HUES48 (cell line): ENCODE data around the gene MVB12B.

ENCODE experiments used
- H3K27ac ChIP-seq: one replicate; pipeline ENCODE4 v1.7.0; 2013; ENCODE audit warnings: low read depth, low read length, inconsistent platforms
- H3K27me3 ChIP-seq: 2 replicates; pipeline ENCODE4 v1.6.1; 2013; ENCODE audit warnings: mild to moderate bottlenecking, low read length; ENCODE audit not compliant: control insufficient read depth, insufficient read depth
- H3K36me3 ChIP-seq: 2 replicates; pipeline ENCODE4 v1.6.1; 2013; ENCODE audit warnings: low read length; ENCODE audit not compliant: control insufficient read depth, insufficient read depth
- H3K4me1 ChIP-seq: 2 replicates; pipeline ENCODE4 v1.6.1; 2013; ENCODE audit warnings: mild to moderate bottlenecking, low read length; ENCODE audit not compliant: control insufficient read depth, insufficient read depth
- H3K4me3 ChIP-seq: 2 replicates; pipeline ENCODE4 v1.5.1; 2013; ENCODE audit warnings: mild to moderate bottlenecking, low read depth, low read length
- H3K9ac ChIP-seq: 2 replicates; pipeline ENCODE4 v1.6.1; 2013; ENCODE audit warnings: mild to moderate bottlenecking, low read depth, low read length, moderate library complexity
- H3K9me3 ChIP-seq: 2 replicates; pipeline ENCODE4 v1.6.1; 2013; ENCODE audit warnings: low read length; ENCODE audit not compliant: control insufficient read depth, insufficient read depth

Gene MVB12B

DNA sequence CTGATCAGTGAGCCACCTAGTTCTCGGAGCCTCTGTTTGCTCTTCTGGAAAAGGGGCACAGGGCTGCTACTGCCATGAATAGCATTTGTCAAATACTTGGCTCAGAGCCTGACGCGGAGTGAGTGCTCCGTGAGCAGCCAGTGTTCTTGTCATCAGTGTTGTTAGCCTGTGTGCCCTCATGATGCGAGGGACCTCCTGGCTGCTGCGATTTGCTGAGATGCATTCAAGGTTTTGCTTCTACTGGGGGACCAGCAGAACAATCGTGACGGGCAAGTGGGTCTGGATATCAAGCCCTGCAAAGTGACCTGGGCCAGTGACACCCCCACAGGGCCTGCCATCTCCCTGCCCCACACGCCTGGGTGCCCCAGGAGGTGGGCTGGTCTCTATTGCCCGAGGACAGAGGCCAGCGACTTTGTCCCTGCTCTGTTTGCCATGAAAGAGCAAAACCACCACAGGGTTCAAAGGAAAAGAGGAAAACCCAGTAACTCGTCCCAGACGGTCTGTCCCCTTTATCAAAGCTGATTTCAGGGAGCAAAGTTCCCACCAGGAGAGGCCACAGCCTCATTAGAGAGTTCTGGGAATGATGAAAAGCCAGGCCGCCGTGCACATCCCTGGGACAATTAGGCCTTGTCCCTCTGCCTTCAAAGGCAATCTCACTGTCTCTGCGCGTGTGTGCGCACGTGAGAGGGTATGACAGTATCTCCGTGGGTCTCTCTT, 200.6 kb downstream of the MVB12B start:
- peaks cover 30% of the 10 kb centered on the region for H3K4me1 ChIP-seq
- H3K27ac ChIP-seq, result no peak overlapping the region
- H3K9ac ChIP-seq, result no peak overlapping the region
- no peaks in the 10 kb centered on the region for H3K9me3 ChIP-seq
- no peak overlapping the region for H3K4me3 ChIP-seq
- H3K27me3 ChIP-seq, result peaks cover 8% of the 10 kb centered on the region
- no peaks in the 10 kb centered on the region for H3K36me3 ChIP-seq

DNA sequence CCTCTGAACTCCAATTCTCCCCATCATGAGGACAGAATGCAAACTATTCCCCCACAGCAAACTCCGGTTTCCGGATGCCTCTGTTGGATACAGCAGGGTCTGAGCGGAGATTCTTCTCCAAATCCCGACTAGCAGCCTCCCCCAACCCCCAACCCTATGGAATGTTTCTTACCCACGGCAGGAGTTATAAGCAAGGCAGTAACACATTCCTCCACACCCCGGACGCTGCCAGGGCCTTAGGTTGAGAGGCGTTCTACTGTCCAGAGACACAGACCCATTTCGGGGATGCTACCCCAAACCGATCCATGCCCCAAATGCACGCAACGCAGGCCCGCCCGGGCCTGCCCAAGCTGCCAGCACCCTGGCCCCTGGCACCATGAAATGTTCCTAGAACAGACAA, 201.5 kb downstream of the MVB12B start:
- Histone ChIP-seq H3K27me3 (peaks cover 12% of the 10 kb centered on the region), H3K36me3 (no peaks in the 10 kb centered on the region)

DNA sequence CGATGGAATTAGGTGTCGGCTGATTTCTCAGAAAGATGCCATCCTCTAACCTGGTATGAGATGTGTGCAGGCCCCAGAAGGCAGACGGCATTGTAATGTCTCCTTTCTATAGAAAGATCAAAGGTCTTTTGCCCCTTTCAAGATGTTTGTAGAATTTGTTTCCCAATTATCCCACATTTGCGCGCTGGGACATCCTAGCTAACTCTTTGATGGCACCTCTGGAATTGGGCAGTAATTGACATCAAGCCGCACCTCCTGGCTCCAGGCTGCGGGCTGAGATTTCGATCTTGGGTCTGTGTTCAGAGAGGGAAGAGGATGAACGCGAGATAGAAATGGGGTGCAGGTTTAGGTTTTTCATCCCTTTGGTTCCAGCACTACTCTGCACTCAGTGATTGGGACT, 202.3 kb downstream of the MVB12B start:
- H3K4me1 ChIP-seq, result peaks cover 39% of the 10 kb centered on the region
- peaks cover 18% of the 10 kb centered on the region for H3K27me3 ChIP-seq
- no peak overlapping the region for H3K27ac ChIP-seq
- H3K4me3 ChIP-seq, result no peak overlapping the region
- no peak overlapping the region for H3K9ac ChIP-seq
- H3K36me3 ChIP-seq, result no peaks in the 10 kb centered on the region
- H3K9me3 ChIP-seq, result no peaks in the 10 kb centered on the region

More for the DNA sequence above, 201.5 kb downstream of the MVB12B start:
- no peak overlapping the region for H3K4me3 ChIP-seq
- H3K27ac ChIP-seq, result no peak overlapping the region
- H3K9me3 ChIP-seq, result no peaks in the 10 kb centered on the region
- peaks cover 33% of the 10 kb centered on the region for H3K4me1 ChIP-seq
- H3K9ac ChIP-seq, result no peak overlapping the region

DNA sequence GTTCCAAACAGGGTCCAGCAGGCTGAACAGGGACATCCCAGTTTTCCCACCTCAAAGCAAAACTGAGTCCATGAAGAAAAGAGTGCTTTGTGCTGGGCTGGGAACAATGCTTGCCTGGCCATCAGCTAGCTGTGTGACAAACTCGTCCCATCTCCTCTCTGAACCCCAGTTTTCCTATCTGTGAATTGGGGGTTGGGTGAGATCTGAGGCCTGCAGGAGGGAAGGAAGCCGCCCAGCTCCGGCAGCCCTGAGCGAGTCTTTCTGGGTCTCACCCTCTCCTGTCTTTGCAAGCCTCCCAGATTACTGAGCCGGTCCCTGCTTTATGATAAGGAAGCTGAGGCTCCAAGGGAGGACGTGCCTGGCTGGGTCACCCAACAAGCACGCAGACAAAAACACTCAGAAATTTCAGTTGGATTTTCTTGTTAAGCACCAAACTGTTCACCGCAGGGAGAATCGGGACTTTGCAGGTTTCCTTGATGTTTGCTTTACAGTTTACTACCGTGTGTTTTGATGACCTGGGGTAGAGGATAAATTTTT, 204.5 kb downstream of the MVB12B start:
- Histone ChIP-seq H3K4me1 (peaks cover 57% of the 10 kb centered on the region), H3K27ac (no peak overlapping the region)

DNA sequence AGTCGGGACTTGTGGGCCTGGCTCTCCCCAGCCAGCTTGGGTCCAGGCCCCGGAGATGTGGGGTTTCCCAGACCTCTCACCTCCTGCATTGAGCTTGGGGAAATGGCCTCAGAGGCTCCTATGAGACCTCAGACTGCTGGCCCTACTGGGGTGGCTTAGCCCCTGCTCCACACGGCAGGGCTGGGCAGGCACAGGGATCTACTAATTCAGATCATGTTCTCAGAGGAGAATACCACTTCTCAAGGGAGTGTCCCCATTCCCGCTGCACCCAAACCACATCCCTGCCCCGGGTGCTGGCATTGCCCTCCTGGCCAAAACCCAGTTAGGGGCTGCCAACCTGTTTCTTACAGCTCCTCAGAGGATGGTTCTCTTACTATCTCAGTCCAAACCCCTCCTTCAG, 205.0 kb downstream of the MVB12B start:
- Histone ChIP-seq H3K9me3 (no peaks in the 10 kb centered on the region), H3K36me3 (no peaks in the 10 kb centered on the region), H3K27ac (no peak overlapping the region), H3K27me3 (peaks cover 9% of the 10 kb centered on the region), H3K4me1 (peaks cover 58% of the 10 kb centered on the region), H3K4me3 (no peak overlapping the region), H3K9ac (no peak overlapping the region)

More for the DNA sequence above, 204.5 kb downstream of the MVB12B start:
- Histone ChIP-seq H3K36me3 (no peaks in the 10 kb centered on the region), H3K9me3 (no peaks in the 10 kb centered on the region), H3K9ac (no peak overlapping the region), H3K27me3 (peaks cover 9% of the 10 kb centered on the region), H3K4me3 (no peak overlapping the region)

DNA sequence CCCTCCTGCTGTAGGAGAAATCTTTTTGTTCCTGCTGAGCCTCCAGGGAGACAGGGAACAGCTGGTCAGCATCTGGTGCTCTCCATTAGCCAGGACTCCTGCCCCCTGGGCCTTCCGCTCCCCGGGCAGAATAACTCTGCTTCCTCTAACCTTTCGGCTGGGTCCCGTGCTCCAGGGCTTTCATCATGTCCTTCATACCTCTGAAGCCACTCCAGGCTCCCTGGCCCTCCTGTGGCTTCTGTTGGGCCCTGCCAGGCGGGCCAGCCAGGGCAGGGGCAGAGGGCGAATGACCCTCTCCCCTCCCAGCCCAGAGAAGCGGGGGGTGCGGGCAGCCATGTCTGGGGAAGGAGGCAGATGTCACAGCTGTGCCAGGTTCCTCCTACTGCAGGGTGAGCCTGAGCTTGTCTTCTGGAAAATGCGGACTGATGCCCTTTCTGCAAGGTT, 205.4 kb downstream of the MVB12B start:
- Histone ChIP-seq H3K4me1 (peaks cover 58% of the 10 kb centered on the region), H3K27ac (no peak overlapping the region), H3K4me3 (no peak overlapping the region), H3K27me3 (peaks cover 9% of the 10 kb centered on the region), H3K36me3 (no peaks in the 10 kb centered on the region), H3K9me3 (no peaks in the 10 kb centered on the region), H3K9ac (no peak overlapping the region)

DNA sequence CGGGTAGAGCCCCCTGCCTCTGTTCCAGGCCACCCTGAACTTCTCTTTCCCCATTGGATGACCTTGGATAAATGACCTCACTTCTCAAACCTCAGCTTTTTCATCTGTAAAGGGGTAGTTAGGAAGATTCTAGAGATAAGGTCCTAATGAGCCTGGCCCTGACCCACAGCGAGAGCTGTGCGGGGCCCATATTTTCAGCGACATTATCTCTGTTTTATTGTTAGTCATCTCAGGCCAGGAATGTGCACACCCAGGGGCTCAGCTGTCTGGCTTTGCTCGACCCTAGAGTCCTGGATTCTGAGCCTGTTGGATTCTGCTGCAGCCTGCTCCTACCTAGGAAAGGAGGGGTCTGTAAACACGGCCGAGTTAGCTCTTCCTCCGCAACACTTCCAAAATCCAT, 205.9 kb downstream of the MVB12B start:
- H3K9me3 ChIP-seq, result no peaks in the 10 kb centered on the region
- no peak overlapping the region for H3K4me3 ChIP-seq
- H3K4me1 ChIP-seq, result peaks cover 56% of the 10 kb centered on the region
- peaks cover 9% of the 10 kb centered on the region for H3K27me3 ChIP-seq
- H3K36me3 ChIP-seq, result no peaks in the 10 kb centered on the region
- no peak overlapping the region for H3K9ac ChIP-seq
- H3K27ac ChIP-seq, result no peak overlapping the region

DNA sequence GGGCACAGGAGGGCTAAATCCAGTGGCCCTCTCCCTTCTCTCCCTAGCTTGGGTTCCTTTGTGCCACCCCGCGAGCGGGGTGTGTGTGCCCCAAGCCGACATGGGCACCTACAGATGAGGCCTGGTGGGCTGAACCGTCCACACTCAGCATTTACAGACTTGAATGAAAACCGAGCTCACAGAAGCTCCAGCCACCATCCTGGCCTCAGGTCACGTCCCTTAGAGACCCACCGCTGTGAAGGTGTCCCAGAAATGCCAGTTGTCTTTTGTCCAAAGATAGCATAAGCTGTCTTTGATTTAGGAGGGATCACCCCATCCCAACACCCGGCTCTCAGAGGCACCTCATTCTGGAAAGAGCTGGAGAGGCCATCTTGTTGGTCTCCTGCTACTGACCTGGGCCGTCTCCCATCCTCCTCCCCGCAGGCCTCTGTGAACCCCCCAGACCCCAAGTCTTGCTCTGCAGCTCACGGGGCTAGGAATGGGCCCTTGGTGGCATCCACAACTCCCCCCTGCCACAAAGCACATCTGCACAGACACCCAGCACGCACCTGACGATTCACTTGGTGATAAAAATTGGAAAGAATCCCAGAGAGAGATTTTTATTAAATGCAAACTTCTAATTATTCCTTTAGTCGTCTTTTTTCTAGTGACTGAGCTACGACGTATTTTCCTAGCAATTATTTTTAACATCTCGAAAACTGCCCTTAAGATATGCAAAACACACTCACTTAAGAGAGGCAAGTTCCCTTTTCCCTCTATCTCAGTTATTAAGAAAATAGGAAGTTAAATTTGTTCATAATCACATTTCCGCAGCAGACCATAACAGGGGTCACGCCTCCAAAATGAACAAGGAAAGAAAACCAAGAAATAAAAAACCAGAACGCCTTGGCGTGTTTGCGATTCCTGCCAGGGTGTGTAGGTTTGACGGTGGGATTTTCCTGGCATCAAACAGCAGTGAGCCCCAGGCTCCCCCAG, 206.6 kb downstream of the MVB12B start:
- Histone ChIP-seq H3K27me3 (peaks cover 9% of the 10 kb centered on the region), H3K9ac (no peak overlapping the region), H3K9me3 (no peaks in the 10 kb centered on the region), H3K27ac (no peak overlapping the region), H3K36me3 (no peaks in the 10 kb centered on the region), H3K4me3 (no peak overlapping the region), H3K4me1 (peaks cover 48% of the 10 kb centered on the region)

DNA sequence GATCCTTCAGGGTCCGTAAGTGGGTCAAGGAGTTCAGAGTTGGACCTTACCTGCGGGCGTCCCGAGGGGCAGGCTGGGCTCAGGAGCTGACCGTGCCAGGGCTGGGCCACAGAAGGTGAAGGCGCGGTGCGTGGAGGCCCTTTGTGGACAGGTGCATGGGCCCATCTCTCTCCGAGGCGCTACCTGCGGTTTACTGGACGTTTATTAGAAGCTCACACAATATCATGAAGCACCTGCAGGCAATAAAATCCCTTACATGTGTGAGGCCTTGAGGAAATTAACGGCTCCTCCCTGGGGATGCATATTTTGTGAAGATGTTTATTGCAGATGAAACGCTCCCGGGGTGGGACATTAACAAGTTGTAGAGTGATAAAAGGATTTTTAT, 207.3 kb downstream of the MVB12B start:
- H3K9ac ChIP-seq, result no peak overlapping the region
- no peak overlapping the region for H3K27ac ChIP-seq
- H3K4me1 ChIP-seq, result peaks cover 42% of the 10 kb centered on the region
- H3K4me3 ChIP-seq, result peak overlapping the region; percentile 52; the same call in 1 of the 2 replicates
- no peaks in the 10 kb centered on the region for H3K9me3 ChIP-seq
- H3K27me3 ChIP-seq, result peaks cover 9% of the 10 kb centered on the region
- no peaks in the 10 kb centered on the region for H3K36me3 ChIP-seq

DNA sequence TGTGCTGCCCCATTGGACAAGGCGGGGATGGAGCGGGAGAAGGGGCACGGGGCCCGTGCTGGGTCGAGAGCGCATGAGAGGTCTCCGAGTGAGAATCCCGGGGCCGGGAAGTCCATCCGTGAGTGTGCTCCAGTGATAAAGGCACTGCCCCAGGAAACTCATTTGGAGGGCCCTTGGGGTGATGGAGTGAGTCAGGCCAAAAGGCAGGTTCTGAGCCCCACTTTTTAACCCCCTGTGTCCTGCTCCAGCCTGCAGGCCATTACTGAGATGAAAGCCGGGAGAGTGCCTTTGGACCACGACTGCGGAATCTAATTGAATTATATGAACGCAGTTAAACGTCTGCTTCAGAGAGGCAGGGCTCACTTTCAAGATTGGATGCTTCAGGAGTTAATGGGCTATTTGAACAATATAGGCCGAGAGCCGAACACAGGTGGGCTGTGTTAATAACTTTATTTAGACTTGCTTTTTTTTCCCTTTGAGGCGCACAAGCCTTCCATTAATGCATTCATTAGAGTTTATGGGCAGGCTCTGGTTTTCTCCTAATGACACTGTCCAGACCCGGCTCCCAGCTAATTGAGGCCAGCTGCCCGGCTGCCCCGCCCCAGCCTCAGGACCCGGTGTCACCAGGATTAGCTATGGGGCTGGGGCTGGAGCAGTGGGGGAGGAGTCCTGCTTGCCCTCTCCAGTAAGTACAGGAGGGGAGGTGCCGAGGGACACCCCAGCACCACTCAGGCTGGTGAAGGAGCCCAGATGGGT, 208.0 kb downstream of the MVB12B start:
- H3K4me3 ChIP-seq, result peak overlapping the region; percentile 52
- no peaks in the 10 kb centered on the region for H3K9me3 ChIP-seq
- no peaks in the 10 kb centered on the region for H3K36me3 ChIP-seq
- peaks cover 9% of the 10 kb centered on the region for H3K27me3 ChIP-seq
- H3K9ac ChIP-seq, result no peak overlapping the region
- peak overlapping the region; percentile 82 for H3K27ac ChIP-seq
- H3K4me1 ChIP-seq, result peaks cover 35% of the 10 kb centered on the region
